SK-N-SH (cell line): ENCODE results near the gene SIX2. TPM values are rescaled to one million over a fixed set of nuclear protein-coding genes. Genes with fewer than 3 reads are reported as not detected.

Experiments used
- CTCF ChIA-PET: fragments of 300-600, 350-600 bp; formaldehyde crosslinking; extraction: SDS; loops from one replicate; lab custom pipeline; 2021; lab: Yijun Ruan, JAX
- POLR2A ChIA-PET: fragments of 350-600 bp; sonication (Branson Sonifier 250); formaldehyde crosslinking; extraction: SDS; loops from one replicate; lab custom pipeline; 2020; ENCODE audit warnings: antibody characterized with exemption, inconsistent platforms; lab: Yijun Ruan, JAX
- DNase-seq: peaks from one replicate; pipeline ENCODE4 v3.0.0; 2012
- H2AFZ ChIP-seq: fragments of 200-600 bp; sonication (generic); 2 replicates; pipeline ENCODE4 v1.8.1; 2016; ENCODE audit warnings: antibody characterized with exemption, mild to moderate bottlenecking, low read depth
- H3F3A ChIP-seq: fragments of 200-600 bp; sonication (generic); replicated peaks from 2 replicates; pipeline ENCODE3; 2016; ENCODE audit warnings: antibody characterized with exemption, mild to moderate bottlenecking; ENCODE audit not compliant: insufficient read depth
- H3K27ac ChIP-seq, 2 experiments: fragments of 200-500 bp in 1 of 2; fragments of 200-600 bp in 1 of 2; sonication (Bioruptor generic) in 1 of 2; sonication (generic), shearing (Covaris generic) in 1 of 2; 2 replicates each; pipeline versions ENCODE4 v1.5.1 to v1.6.1; 2014 to 2016; ENCODE audit warnings: low read depth in 2 of 2, inconsistent platforms in 1 of 2, low read length in 1 of 2, mild to moderate bottlenecking in 1 of 2, mixed read lengths in 1 of 2
- H3K27me3 ChIP-seq: fragments of 200-600 bp; sonication (generic), shearing (Covaris generic); 2 replicates; pipeline ENCODE4 v1.6.1; 2016; ENCODE audit warnings: mixed run types; ENCODE audit not compliant: insufficient read depth
- H3K36me3 ChIP-seq, 2 experiments: fragments of 200-500 bp in 1 of 2; fragments of 200-600 bp in 1 of 2; sonication (Bioruptor generic) in 1 of 2; sonication (generic) in 1 of 2; replicated peaks in 1 of 2; 2 replicates each; pipeline versions ENCODE3 to v1.5.1; 2014 to 2016; ENCODE audit warnings: low read length in 1 of 2, mild to moderate bottlenecking in 1 of 2; ENCODE audit not compliant: insufficient read depth in 2 of 2, control insufficient read depth in 1 of 2
- H3K4me1 ChIP-seq, 2 experiments: fragments of 200-500 bp in 1 of 2; fragments of 200-600 bp in 1 of 2; sonication (Bioruptor generic) in 1 of 2; sonication (generic), shearing (Covaris generic) in 1 of 2; 2 replicates each; pipeline versions ENCODE4 v1.5.1 to v1.6.1; 2014 to 2016; ENCODE audit warnings: low read depth in 1 of 2, low read length in 1 of 2, mixed run types in 1 of 2; ENCODE audit not compliant: insufficient read depth in 2 of 2, control insufficient read depth in 1 of 2
- H3K4me2 ChIP-seq: fragments of 200-600 bp; sonication (generic), shearing (Covaris generic); 2 replicates; pipeline ENCODE4 v1.6.1; 2017; ENCODE audit warnings: mixed run types
- H3K4me3 ChIP-seq, 2 experiments: fragments of 200-500 bp in 1 of 2; fragments of 200-600 bp in 1 of 2; sonication (Bioruptor generic) in 1 of 2; sonication (generic), shearing (Covaris generic) in 1 of 2; 2 replicates each; pipeline versions ENCODE4 v1.5.1 to v1.8.1; 2014 to 2016; ENCODE audit warnings: low read depth in 2 of 2, inconsistent platforms in 1 of 2, low read length in 1 of 2, mild to moderate bottlenecking in 1 of 2, mixed read lengths in 1 of 2, moderate library complexity in 1 of 2
- H3K79me2 ChIP-seq: fragments of 200-600 bp; sonication (generic); 2 replicates; pipeline ENCODE4 v1.8.1; 2017; ENCODE audit warnings: mild to moderate bottlenecking; ENCODE audit not compliant: insufficient read depth
- H3K9ac ChIP-seq: fragments of 200-600 bp; sonication (generic); 2 replicates; pipeline ENCODE4 v1.6.1; 2017; ENCODE audit warnings: mixed run types
- H3K9me2 ChIP-seq: fragments of 200-600 bp; sonication (generic); 2 replicates; pipeline ENCODE4 v1.6.1; 2017; ENCODE audit warnings: mixed run types
- H3K9me3 ChIP-seq: fragments of 200-600 bp; sonication (generic); 2 replicates; pipeline ENCODE4 v1.6.1; 2017; ENCODE audit warnings: mixed run types, mild to moderate bottlenecking, moderate library complexity
- H4K20me1 ChIP-seq: fragments of 200-600 bp; sonication (generic); 2 replicates; pipeline ENCODE4 v1.6.1; 2017; ENCODE audit warnings: mild to moderate bottlenecking, mixed run types; ENCODE audit not compliant: insufficient read depth
- CHD2 ChIP-seq: fragments of 150-350 bp; IDR thresholded peaks from 2 replicates; pipeline ENCODE4 v1.6.1; 2018; ENCODE audit warnings: low read length; ENCODE audit not compliant: partially characterized antibody
- CTCF ChIP-seq: fragments of 200-600 bp; sonication (generic); IDR thresholded peaks from 2 replicates; pipeline ENCODE4 v1.6.1; 2017; ENCODE audit warnings: antibody characterized with exemption, mild to moderate bottlenecking, moderate library complexity
- ELF1 ChIP-seq: IDR thresholded peaks from 2 replicates; pipeline ENCODE4 v1.4.0; 2012
- EP300 ChIP-seq, 2 experiments: IDR thresholded peaks; 2 replicates each; pipeline versions ENCODE4 v1.4.0 to v1.6.1; 2012; ENCODE audit warnings: borderline replicate concordance in 1 of 2, low read depth in 1 of 2, low read length in 1 of 2
- FOXM1 ChIP-seq: IDR thresholded peaks from 2 replicates; pipeline ENCODE4 v1.4.0; 2012; ENCODE audit warnings: low read depth, mild to moderate bottlenecking
- GATA2 ChIP-seq: sonication (generic); formaldehyde crosslinking; IDR thresholded peaks from 2 replicates; pipeline ENCODE4 v1.5.0; 2020; ENCODE audit warnings: mild to moderate bottlenecking, missing genetic modification reagents
- IRF3 ChIP-seq: fragments of 150-350 bp; IDR thresholded peaks from 2 replicates; pipeline ENCODE4 v1.6.1; 2016; ENCODE audit warnings: mild to moderate bottlenecking, low read depth, low read length
- JUND ChIP-seq: IDR thresholded peaks from 2 replicates; pipeline ENCODE4 v1.4.0; 2012
- MAX ChIP-seq: IDR thresholded peaks from 2 replicates; pipeline ENCODE4 v1.4.0; 2012; ENCODE audit warnings: low read depth
- MEF2A ChIP-seq: IDR thresholded peaks from 2 replicates; pipeline ENCODE4 v1.4.0; 2012; ENCODE audit warnings: low read depth, borderline replicate concordance
- MXI1 ChIP-seq: IDR thresholded peaks from 2 replicates; pipeline ENCODE4 v1.6.1; 2012; ENCODE audit warnings: mild to moderate bottlenecking, low read depth, low read length, improper control_type of control experiment
- NFIC ChIP-seq: IDR thresholded peaks from 2 replicates; pipeline ENCODE4 v1.4.0; 2012; ENCODE audit warnings: borderline replicate concordance
- NRF1 ChIP-seq: IDR thresholded peaks from 2 replicates; pipeline ENCODE4 v1.6.1; 2012; ENCODE audit warnings: low read depth, mild to moderate bottlenecking, low read length
- PBX3 ChIP-seq: IDR thresholded peaks from 2 replicates; pipeline ENCODE4; 2012
- RAD21 ChIP-seq: IDR thresholded peaks from 2 replicates; pipeline ENCODE4 v1.6.1; 2012; ENCODE audit warnings: mild to moderate bottlenecking, low read length
- RFX5 ChIP-seq: IDR thresholded peaks from 2 replicates; pipeline ENCODE4 v1.6.1; 2012; ENCODE audit warnings: mild to moderate bottlenecking, improper control_type of control experiment, low read length
- RXRA ChIP-seq: IDR thresholded peaks from 2 replicates; pipeline ENCODE4 v1.4.0; 2012; ENCODE audit warnings: low read depth, mild to moderate bottlenecking, borderline replicate concordance
- TCF12 ChIP-seq: IDR thresholded peaks from 2 replicates; pipeline ENCODE4 v1.4.0; 2012
- TEAD4 ChIP-seq: IDR thresholded peaks from 2 replicates; pipeline ENCODE4 v1.4.0; 2012; ENCODE audit warnings: mild to moderate bottlenecking, borderline replicate concordance; ENCODE audit not compliant: insufficient read depth
- USF2 ChIP-seq: fragments of 150-350 bp; IDR thresholded peaks from 2 replicates; pipeline ENCODE4 v1.6.1; 2017; ENCODE audit warnings: antibody characterized with exemption, low read length, low read depth, borderline replicate concordance
- YY1 ChIP-seq: IDR thresholded peaks from 2 replicates; pipeline ENCODE4 v1.4.0; 2012; ENCODE audit warnings: low read depth, mild to moderate bottlenecking
- WGBS: methylation state at CpG from one replicate; pipeline ENCODE4 v1.1.6; 2017; ENCODE audit warnings: low lambda C conversion rate; 5-methylcytosine and 5-hydroxymethylcytosine counted together
- polyA plus RNA-seq, 3 experiments: library from polyadenylated mRNA; depleted of rRNA; stranded (reverse); fragments of >200 nt; gene quantifications; 2 replicates each; pipeline ENCODE4 v1.2.3, GENCODE V29; 2012

SIX2 gene
- polyA plus RNA-seq, 1 of the 3 experiments (the other 2 are of a cell fraction), result 0.76 TPM

- TF ChIP-seq RFX5, result no peak
- no peak for TF ChIP-seq USF2
- no peak for TF ChIP-seq MAX
- TF ChIP-seq IRF3, result no peak
- TF ChIP-seq JUND, result no peak
- TF ChIP-seq FOXM1, result no peak
- no peak for TF ChIP-seq NRF1
These were observed 1.9 kb upstream of the SIX2 start (continued) for GRCh38 chr2:45011121-45011520.

- Histone ChIP-seq H3K4me2 (peak overlapping the region; percentile 79), H3K27ac (peak overlapping the region in 1 of 2 experiments; percentile 72; a peak in 1 of 4 replicates), H3K9ac (peak overlapping the region; percentile 57), H2AFZ (peak overlapping the region; percentile 67; the same call in 1 of the 2 replicates), H3K9me2 (no peaks in the 10 kb centered on the region), H3K9me3 (no peaks in the 10 kb centered on the region), H3F3A (no peaks in the 10 kb centered on the region), H3K36me3 (no peaks in the 10 kb centered on the region), H3K27me3 (no peaks in the 10 kb centered on the region), H3K79me2 (no peaks in the 10 kb centered on the region)
- 86% methylated on average over 5 of the region's 5 CpGs for WGBS
- ChIA-PET POLR2A (no interaction called here), CTCF (interaction anchor here (0.9 to 8.5 kb wide), 7 partner anchors 17 to 483 kb away, joined by 3 to 112 read pairs (median 4); no protein-coding TSS in a partner anchor)
- TF ChIP-seq IRF3 (no peak), CHD2 (no peak), PBX3 (no peak), RFX5 (no peak), NFIC (no peak), MXI1 (no peak), EP300 (IDR thresholded peaks at IDR 0.05; ENCODE audit: borderline replicate concordance in 1 of 2, low read depth in 1 of 2, low read length in 1 of 2) (no peak), GATA2 (no peak), TEAD4 (no peak), RXRA (no peak), TCF12 (no peak), ELF1 (no peak), RAD21 (no peak), MEF2A (no peak), YY1 (no peak), CTCF (no peak), JUND (no peak)
- TF ChIP-seq, all 33 proteins: peak for 0
- Histone ChIP-seq H4K20me1 (no peaks in the 10 kb centered on the region), H3K4me1 (peaks cover 0 to 15% of the 10 kb centered on the region in 2 experiments; a peak in 1 of 4 replicates), H3K4me3 (peak overlapping the region; percentile 55 to 62; a peak in 3 of 4 replicates)
- DNase-seq, result no peak
These were observed 1.4 kb upstream of the SIX2 start for GRCh38 chr2:45010702-45011012.
